OCI-LY1 (cell line): Measurements from ENCODE around the gene NEGR1.

Source experiments
- CTCF ChIP-seq: fragments of 200-600 bp; sonication (generic), shearing (Covaris generic); IDR thresholded peaks from 2 replicates; pipeline ENCODE4 v1.5.1; 2017; ENCODE audit warnings: mild to moderate bottlenecking, antibody characterized with exemption, low read length, moderate library complexity, mixed read lengths
- EZH2 ChIP-seq: fragments of 200-600 bp; sonication (generic), shearing (Covaris generic); IDR thresholded peaks from 2 replicates; pipeline ENCODE4 v1.8.0; 2017; ENCODE audit warnings: borderline replicate concordance, mixed run types, mild to moderate bottlenecking, antibody characterized with exemption, low read length, moderate library complexity, mixed read lengths

DNA sequence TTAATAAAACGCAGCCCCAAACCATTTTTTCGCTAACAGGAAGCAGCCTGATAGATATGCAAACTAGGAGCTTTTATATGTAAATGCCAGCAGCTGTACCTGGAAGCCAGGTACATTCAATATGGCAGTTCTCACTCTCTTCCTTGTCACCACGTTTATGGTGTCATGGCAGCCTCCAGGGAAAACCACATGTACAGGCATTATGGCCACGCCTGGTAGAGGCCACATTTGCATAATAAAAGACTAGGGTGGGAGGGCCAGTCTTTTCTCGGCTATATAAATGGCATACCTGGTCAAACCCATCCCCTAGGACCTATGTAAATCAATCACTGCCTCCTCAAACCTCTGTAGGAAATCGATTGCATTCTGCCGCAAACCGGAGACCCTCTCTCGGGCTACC lies 247.5 kb downstream of the NEGR1 start:
- TF ChIP-seq CTCF (no peak), EZH2 (no peak)
